ENCODE data around the gene SCML1. TPM values are rescaled to one million over a fixed set of nuclear protein-coding genes. Genes with fewer than 3 reads are reported as not detected.

SCML1 gene
- total and polyA plus RNA-seq, 2 of the 8 experiments (the other 6 are each of a cell fraction or from before 2014, with no cell fraction given) = 2.2 to 2.5 TPM

- TF ChIP-seq SIX5 (IDR thresholded peaks at IDR 0.05; ENCODE audit: low read depth, low read length) (no peak), BRCA1 (IDR thresholded peaks at IDR 0.05; ENCODE audit: low read depth, low read length) (no peak), YY1 (IDR thresholded peaks at IDR 0.05; ENCODE audit: low read depth, low read length) (no peak), CREB1 (IDR thresholded peaks at IDR 0.05) (no peak), EGR1 (IDR thresholded peaks at IDR 0.05; ENCODE audit: borderline replicate concordance, low read depth, low read length) (no peak), SRF (IDR thresholded peaks at IDR 0.05; ENCODE audit: low read depth, low read length) (no peak)
Observed at GRCh38 chrX:17705211-17705610, 32.1 kb upstream of the SCML1 start (continued).
